IPS-NIHi7 (cell line): ENCODE measurements around the gene C4orf36.
"Not testable (repeated sequence)": the region's sequence is repeated elsewhere in the genome, so short reads cannot be mapped to it uniquely, and the experiment has no call there.

Source experiments
- DNase-seq: peaks from one replicate; pipeline ENCODE4 v3.0.0; 2012; ENCODE audit warnings: mixed read lengths; ENCODE audit errors: extremely low spot score

Gene C4orf36

DNA sequence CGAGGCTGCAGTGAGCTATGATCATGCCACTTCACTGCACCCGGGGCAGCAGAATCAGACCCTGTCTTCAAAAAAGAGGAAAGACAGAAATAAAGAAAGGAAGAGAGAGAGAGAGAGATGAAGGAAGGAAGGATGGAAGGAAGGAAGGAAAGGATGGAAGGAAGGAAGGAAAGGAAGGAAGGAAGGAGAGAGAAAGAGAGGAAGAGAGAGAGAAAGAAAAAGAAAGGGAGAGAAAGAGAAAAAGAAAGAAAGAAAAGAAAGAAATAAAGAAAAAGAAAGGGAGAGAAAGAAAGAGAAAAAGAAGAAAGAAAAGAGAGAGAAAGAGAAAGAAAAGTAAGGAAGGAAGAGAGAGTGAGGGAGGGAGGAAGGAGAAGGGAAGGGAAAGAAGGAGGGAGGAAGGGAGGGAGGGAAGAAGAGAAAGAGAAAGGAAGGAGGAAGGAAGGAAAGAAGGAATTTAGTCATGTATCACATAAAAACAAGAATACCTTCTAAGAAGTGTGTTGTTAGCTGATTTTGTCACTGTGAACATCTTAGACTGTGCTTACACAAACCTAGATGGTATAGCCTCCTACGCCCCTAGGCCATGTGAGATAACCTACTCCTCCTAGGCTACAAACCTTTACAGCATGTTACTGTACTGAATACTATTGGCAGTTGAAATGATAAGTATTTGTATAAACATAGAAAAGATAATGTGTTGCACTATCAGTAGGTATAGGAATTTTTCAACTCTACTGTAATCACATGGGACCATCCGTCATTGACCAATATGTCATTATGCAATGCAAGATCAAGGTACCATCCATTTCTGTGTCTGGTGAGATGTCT, 25.2 kb upstream of the C4orf36 start:
- DNase-seq = no peak

DNA sequence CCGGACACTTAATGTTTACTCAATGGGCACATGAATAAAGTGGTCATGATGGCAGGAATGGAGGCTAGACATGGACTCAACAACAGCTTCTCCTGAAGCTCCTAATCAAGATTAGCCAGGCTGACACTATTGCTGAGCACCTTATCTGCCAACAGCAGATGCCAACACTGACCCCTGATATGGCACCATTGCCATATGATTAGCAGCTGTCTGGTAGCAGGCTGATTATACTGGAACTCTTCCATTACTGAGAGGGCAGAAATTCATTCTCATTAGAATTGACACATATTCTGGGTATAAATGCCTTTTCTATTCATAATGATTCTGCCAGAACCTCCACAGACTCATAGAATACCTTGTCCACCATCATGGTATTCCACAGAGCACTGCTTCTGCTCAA, 24.2 kb upstream of the C4orf36 start:
- no peak for DNase-seq

DNA sequence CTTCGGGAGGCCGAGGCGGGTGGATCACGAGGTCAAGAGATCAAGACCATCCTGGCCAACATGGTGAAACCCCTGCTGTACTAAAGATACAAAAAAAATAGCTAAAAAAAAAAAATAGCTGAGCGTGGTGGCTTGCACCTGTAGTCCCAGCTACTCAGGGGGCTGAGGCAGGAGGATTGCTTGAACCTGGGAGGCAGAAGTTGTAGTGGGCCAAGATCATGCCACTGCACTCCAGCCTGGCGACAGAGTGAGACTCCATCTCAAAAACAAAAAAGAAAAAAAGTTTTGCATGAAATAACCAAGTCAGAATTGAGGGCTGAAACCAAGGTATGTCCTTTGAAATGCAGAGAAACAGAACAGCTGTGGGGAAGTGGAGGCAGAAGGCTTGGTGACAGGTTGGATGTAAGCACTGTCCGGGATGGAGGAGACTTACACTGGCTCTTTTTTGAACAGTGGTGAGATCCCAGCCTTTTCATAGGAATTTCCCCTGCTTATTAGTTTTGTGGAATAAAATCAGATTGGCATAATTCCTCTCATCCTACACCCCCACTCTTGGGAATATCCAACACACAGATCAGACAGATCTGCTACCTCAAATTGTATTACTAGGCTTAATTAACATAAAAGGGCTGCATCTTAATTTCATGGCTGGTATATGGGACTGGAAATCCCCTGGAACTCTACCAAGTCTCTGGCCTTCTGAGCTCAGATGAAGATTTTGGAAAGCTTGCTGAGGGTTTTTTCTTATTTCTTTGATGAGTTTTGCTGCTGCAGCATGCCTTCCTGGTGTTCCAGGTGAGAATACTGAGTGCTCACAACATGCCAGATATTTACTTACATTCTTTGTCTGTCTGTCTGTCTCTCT, 18.8 kb upstream of the C4orf36 start:
- no peak for DNase-seq

DNA sequence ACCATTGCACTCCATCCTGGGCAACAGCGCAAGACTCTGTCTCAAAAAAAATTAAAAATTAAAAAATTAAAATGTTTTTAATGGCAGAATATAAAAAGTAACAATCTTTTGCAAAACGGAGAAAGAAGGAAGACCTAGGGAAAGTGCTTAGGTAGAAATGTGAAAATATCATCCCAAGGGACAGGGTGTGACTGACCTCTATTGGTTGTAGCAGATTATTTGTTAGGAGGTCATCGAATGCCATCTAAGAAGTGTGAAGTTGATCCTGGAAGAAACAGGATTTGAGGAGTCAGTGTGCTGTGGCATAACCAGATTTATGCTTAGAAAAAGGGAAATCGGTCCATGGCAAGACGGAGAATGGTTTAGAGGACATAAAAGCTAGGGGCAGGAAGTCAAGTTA, 18.1 kb upstream of the C4orf36 start:
- no peak for DNase-seq

DNA sequence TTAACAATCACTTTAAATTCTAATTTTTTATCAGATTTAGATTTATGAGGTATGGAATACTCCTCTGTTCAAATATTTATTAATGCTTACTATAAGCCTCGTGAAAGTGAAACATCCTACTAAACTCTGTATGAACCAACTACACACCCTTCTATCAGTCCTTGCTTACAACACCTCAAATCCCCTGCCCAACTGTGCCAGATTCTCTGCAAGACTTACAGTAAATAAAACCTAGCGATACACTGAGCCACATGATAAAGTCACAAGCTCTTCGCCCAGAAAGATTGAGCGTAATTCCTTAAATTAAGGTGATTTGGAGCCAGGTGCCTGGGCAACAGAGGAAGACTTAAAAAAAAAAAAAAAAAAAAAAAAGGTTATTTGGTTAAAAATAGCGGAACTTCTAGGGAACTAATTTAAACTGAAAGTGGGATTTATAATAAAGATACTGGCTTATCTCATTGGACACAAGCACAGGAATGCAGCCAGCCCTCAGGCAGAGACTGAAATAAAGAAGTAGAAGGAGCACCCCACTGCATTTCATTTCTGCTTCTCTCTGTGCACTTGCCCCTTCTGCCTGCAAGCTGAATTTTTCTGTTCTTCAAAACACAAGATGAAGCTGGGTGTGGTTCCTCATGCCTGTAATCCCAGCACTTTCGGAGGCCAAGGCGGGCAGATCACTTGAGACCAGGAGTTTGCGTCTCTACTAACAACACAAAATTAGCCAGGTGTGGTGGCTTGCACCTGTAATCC, 17.5 kb upstream of the C4orf36 start:
- DNase-seq = no peak

DNA sequence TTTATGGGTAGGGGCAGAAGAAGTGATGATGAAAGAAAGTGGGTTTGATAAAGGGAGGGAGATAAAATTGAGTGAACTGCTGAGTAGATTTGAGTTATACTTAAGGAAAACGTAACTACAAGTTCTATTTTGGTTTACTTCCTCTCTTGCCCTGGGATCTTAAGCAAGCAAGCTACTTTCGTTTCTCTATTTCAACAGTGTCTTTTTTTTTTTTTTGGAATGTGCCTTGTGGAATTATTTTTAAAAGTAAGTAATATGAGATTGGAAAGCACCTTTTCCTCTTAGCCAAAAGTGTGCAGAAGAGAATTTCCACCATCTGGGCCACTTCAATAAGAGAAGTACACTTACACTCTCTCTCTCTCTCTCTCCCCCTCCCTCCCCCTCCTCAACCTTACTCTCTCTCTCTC, 16.0 kb upstream of the C4orf36 start:
- no peak for DNase-seq

DNA sequence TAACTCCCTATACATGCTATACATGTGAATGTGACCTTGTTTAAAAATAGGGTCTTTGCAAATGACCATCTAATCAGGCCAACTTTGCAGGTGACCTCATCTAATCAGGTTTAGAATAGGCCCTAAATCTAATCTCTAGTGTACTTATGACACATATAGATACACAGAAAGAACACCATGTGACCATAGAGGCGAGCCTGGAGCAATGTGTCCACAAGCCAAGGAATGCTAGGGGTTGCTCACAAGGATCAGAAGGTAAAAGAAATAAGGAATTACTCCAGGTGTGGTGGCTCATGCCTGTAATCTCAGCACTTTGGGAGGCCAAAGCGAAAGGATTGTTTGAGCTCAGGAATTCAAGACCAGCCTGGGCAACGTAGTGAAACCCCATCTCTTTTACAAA, 9.6 kb upstream of the C4orf36 start:
- no peak for DNase-seq

DNA sequence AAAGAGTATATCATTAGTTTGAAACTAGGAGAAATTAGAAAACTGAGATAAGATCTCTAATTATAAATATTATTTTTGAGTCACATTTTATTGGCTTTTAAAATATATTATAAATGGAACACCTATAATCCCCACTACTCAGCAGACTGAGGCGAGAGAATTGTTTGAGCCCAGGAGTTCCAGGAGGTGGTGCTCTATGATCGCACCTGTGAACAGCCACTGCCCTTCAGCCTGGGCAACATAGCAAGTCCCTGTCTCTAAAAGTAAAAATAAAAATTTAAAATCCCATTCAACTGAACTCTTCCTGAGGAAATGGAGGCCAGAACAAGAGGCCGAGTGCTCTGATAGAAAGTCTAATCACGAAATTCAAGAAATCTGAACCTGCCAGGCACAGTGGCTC, 6.3 kb upstream of the C4orf36 start:
- DNase-seq = no peak

DNA sequence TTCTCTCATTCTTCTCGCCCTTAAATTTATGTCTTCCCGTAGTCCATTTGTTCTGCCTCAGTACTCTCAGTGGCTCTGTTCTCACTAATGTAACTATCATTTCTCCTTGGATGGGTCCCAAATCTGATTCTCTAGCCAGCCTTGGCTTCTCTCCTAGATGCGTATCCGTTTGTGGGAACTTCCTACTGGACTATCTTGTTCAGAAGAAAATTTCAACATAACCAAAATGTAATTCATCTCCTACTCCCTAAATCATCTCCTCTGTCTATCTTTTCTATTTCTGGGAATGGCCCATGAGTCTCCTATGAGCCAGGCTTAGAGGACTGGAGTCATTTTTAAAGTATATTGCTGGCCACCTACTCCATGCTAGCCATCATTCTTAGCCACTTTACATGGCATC, 4.4 kb upstream of the C4orf36 start:
- DNase-seq = no peak

DNA sequence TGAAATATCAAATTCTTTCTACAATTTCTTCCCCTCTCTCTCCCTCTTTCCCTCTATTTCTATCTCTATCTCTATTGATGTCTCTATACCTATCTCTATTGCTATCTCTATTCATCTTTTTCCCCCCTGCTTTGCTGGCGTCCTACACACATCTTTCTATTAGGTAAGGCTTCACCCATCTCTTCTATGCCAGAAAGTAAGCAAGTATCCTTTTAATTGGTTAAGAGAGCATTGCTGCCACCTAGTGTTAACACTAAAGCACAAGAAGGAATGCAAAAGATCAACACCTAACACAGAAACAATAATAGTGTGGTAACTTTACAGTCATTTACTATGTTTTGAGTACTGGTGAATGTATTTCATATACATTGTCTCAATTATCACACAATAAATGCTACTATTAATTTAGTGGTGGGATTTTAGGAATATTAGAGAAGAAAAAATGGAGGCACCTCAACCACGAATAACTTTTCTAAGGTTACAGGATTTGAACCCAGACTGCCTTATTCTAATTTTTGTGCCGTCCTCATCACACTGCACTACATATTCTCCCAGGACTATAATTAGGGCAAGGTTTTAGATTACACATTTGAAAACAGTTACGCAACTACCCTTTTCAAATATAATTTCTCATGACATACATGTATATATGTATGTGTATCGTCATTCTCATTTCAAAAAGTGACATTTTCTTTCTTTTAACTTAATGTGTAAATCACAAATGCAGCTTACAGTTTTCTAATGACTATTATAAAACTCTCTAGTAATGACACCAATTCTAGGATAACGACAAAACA, 3.7 kb upstream of the C4orf36 start:
- DNase-seq = peak; percentile 39

DNA sequence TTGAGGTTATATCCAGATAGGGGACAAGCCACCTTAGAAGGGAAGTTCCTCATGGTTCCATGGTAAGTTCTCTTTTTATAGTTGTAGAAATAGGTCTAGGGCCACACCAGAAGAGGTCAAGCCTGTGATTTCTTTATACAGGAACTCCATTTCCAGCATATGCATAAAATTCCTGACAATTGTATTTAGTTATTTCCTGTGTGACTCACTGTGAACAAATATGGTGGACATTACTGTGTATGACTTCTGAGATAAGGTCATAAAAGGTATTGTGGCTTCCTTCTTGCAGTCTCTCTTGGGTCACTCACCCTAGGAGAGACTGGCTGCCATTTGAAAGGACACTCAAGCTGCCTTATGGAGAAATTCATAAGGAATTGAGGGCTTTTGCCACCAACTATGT, 2.2 kb upstream of the C4orf36 start:
- DNase-seq = no peak

DNA sequence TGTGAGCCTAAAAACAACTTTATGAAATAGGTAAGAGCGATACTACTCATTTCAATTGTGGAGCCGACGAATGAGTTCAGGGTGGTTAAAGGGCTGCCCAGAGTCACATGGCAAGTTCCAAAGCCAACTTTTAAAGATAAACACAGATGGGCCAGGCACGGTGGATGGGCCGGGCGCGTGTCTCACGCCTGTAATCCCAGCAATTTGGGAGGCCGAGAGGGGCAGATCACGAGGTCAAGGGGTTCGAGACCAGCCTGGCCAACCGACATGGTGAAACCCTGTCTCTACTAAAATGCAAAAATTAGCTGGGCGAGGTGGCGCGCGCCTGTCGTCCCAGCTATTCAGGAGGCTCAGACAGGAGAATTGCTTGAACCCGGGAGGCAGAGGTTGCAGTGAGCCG, 914 bp upstream of the C4orf36 start:
- DNase-seq = no peak

DNA sequence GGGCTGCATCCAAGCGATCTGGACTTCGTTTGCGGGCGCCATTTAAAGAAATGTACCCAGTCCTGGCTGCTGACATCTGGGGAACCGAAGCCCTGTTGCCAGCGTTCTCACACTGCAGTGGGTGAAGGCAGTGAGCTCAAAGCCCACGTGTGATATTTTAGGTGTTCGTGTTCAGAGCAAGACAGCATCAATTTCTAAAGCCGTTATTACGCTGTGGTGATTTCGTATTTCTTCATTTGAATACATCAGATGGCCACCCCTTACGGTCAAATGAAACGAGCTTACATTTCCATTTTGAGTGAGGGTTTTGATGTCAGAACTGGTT, 376 bp upstream of the C4orf36 start:
- no peak for DNase-seq

DNA sequence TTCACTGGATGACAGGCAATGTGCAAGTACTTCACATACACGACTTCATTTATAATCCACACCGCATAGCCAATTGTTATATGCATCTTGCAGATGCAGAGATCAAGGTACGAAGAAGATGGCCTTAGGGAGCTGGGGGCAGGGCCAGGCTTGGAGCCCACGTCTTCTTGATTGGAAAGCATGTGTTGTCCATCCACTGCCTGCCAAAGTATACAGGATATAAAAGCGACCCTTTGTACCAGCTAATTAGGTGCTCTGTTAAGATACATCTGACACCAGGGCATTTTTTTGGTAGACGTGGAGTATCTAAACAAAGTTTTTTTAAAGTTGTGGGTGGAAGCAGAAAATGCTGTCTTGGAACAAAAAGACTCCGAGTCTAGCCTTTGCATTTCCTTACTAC, 1.4 kb downstream of the C4orf36 start:
- DNase-seq = no peak

DNA sequence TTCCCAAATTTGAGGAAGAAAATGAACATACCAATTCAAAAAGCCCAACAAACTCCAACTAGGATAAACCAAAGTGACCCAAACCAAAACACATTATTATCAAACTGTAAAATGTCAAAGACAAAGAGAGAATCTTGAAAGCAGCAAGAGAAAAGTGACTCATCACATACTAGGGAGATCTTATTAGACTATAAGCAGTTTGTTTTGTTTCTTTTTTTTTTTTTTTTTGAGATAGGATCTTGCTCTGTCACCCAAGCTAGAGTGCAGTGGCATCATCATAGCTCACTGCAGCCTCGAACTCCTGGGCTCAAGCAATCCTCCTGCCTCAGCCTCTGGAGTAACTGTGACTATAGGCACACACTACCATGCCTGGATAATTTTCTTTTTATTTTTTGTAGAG, 12.6 kb downstream of the C4orf36 start:
- no peak for DNase-seq

DNA sequence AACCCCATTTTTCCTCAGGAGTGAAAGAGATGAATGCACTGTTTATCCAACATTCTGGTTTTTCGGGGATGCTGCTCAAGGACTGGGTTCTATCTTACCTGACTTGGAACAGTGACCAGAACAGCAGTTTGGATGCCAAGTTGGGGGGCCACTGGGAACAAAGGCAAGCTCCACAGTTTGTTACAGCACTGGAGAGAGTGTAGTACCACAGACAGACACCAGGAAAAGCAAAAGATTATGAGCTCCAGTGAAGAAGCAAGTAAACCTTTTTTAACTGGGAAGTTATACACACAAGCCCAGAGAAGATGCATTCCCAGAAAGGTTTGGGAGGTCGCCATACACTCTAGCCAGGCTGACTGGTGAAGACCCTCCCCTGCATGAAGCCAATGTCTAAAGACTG, 13.6 kb downstream of the C4orf36 start:
- DNase-seq = no peak

DNA sequence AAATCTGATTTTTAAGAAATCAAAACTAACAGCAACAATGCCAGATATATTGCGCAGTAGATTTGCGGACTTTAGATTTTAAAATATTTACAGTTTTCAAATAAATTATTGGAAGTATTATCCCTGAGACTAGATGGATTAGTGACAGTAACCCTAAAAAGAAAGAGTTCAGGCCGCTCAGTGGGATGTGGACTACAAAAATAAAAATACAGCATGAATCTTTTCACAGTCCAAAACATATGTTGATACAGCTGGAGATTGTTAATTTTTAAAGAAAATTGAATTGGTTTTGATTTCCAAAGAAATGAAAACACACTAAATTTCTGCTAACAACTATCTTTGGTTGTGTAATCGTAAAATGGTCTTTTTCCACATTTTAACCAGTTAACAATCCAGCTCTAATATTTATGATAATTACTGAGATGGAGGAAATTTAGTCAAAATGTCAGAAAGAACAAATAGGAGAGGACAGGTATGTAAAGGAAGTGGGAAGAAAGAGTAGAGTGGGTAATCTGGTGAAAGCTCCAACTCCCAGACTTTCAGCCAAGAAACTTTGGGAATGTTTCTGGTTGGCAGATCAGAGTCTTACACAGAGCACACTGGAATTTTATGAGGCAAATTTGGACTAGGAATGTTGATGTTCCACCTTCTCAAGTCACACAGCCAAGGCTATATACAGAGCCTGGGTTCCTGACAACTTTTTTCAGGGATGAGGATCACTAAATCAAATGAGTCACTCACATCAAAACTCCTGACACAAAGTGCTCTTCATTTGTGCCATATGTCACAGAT, 15.1 kb downstream of the C4orf36 start:
- no peak for DNase-seq

DNA sequence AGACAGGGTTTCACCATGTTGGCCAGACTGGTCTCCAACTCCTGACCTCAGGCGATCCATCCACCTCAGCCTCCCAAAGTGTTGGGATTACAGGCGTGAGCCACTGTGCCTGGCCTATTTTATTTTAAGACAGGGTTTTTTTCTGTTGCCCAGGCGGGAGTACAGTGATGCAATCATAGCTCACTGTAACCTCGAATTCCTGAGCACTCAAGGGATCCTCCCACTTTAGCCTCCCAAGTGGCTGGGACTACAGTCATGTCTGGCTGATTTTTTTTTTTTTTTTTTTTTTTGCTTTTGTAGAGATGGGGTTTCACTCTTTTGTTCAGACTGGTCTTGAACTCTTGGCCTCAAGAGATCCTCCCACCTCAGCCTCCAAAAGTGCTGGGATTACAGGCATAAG, 16.8 kb downstream of the C4orf36 start:
- DNase-seq = not testable (repeated sequence)

DNA sequence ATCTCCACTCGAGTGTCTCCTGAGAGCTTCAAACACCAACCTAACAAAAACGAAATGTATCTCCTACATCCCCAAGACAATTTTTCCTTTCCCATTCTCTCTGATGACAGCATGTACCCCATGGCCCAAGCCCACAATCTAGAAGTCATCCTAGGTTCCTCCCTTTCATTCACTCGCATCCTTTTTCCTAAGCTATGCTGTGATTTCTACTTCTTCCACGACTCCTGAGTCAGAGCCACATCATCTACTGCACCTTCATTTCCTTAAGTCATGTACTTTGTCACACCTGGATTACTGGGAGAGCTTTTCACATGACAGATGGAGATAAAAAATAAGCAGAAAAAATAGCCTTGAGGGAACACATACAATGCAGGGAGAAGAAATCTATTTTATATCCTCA, 20.1 kb downstream of the C4orf36 start:
- no peak for DNase-seq

DNA sequence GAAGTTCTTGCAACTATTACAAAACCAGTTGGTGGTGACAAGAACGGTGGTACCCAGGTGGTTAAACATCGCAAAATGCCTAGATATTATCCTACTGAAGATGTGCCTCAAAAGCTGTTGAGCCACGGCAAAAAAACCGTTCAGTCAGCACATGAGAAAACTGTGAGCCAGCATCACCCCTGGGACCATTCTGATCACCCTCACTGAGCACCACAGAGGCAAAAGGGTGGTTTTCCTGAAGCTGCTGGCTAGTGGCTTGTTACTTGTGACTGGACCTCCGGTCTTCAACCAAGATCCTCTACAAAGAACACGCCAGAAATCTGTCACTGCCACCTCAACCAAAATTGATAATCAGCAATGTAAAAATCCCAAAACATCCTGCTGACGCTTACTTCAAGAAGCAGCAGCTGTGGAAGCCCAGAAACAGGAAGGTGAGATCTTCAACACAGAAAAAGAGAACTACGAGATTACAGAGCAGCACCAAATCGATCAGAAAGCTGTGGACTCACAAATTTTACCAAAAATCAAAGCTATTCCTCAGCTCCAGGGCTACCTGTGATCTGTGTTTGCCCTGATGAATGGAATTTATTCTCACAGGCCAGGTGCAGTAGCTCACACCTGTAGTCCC, 21.7 kb downstream of the C4orf36 start:
- no peak for DNase-seq
